Activated CD4-positive, alpha-beta memory T cell treated with anti-CD3 and anti-CD28 coated beads, Interleukin-2, amount 10 ng/mL, durations not matched to agents 7 days and 5 days (primary cell): Measurements from ENCODE around the gene PCNX3. TPM values are rescaled to one million over a fixed set of nuclear protein-coding genes. Genes with fewer than 3 reads are reported as not detected.

Experiments
- CTCF ChIA-PET: fragments of 350-600 bp; sonication (Branson Sonifier 250); formaldehyde crosslinking; loops from one replicate; lab custom pipeline; 2021; ENCODE audit warnings: antibody characterized with exemption, inconsistent platforms; lab: Charles Lee
- POLR2A ChIA-PET: fragments of 350-600 bp; sonication (Branson Sonifier 250); formaldehyde crosslinking; loops from one replicate; lab custom pipeline; 2021; ENCODE audit warnings: antibody characterized with exemption; lab: Charles Lee
- DNase-seq: peaks from one replicate; pipeline ENCODE4 v3.0.0-alpha.2; 2020
- H3K27ac Mint-ChIP-seq: one replicate; pipeline ENCODE4 v1.8.0; 2021; ENCODE audit warnings: mild to moderate bottlenecking, mixed read lengths
- H3K27me3 Mint-ChIP-seq: one replicate; pipeline ENCODE4 v1.8.0; 2021; ENCODE audit warnings: mixed read lengths
- H3K36me3 Mint-ChIP-seq: one replicate; pipeline ENCODE4 v1.8.0; 2021; ENCODE audit warnings: low read depth, mixed read lengths
- H3K4me1 Mint-ChIP-seq: one replicate; pipeline ENCODE4 v1.8.0; 2021; ENCODE audit warnings: mixed read lengths
- H3K4me3 Mint-ChIP-seq: one replicate; pipeline ENCODE4 v1.8.0; 2021; ENCODE audit warnings: mild to moderate bottlenecking, mixed read lengths
- H3K9me3 Mint-ChIP-seq: one replicate; pipeline ENCODE4 v1.8.0; 2021; ENCODE audit warnings: mixed read lengths
- total RNA-seq, 2 experiments: library from RNA; stranded (reverse); gene quantifications; one replicate each; pipeline ENCODE4 v1.2.3, GENCODE V29; 2021

PCNX3 gene
- total RNA-seq, 2 experiments from 2014 or later: 39.8 to 40.3 TPM

- peak; percentile 53 for DNase-seq
Measured at GRCh38 chr11:65616575-65617001, 1.0 kb downstream of the PCNX3 start.

DNA sequence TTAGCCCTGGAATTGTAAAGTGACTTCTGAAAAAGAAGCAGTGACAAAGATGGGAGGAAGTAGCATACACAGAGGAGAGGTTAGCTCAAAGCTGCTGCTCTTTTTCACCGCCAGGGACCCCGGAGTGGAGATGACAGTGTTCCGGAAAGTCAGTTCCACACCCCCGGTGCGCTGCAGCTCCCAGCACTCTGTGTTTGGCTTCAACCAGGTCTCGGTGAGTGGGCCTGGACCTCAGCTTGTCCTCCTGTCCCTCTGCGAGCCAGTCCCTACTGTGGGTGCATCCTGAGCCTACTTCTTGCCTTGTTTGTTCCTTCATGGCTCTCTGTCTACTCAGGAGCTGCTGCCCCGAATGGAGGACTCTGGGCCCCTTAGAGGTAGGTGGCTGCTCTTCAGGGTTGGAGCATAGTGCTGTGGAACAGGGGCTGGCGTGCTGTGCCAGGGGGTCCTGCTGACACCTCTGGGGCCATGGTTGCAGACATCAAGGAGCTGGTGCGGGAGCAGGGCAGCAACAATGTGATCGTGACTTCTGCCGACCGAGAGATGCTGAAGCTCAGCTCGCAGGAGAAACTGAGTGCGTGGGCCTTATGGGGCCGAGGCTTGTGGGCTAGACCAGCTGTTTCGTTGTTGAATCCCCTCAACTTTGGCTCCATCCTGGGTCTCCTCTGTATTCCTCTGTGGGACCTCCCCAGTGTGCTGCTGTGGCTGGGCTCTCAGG lies 1.7 kb downstream of the PCNX3 start:
- Mint-ChIP-seq H3K4me1 (peaks cover 27% of the 10 kb centered on the region), H3K9me3 (no peaks in the 10 kb centered on the region)
- POLR2A ChIA-PET: interaction anchor here (0.5 to 6.9 kb wide), 16 partner anchors 9 to 593 kb away, joined by 3 to 82 read pairs (median 6); partner anchors contain the start of genes CCDC85B, FAM89B, KCNK7 and MALAT1

More at GRCh38 chr11:65616575-65617001, 1.0 kb downstream of the PCNX3 start:
- H3K27me3 Mint-ChIP-seq: no peaks in the 10 kb centered on the region
- peak overlapping the region; percentile 98 for H3K4me3 Mint-ChIP-seq
- peak overlapping the region; percentile 95 for H3K27ac Mint-ChIP-seq
- H3K36me3 Mint-ChIP-seq: peaks cover 41% of the 10 kb centered on the region
- H3K4me1 Mint-ChIP-seq: peaks cover 34% of the 10 kb centered on the region
- ChIA-PET CTCF (interaction anchor here (0.9 to 2.0 kb wide), 5 partner anchors 9 to 268 kb away, joined by 3 to 7 read pairs (median 5); partner anchors contain the start of gene SIPA1), POLR2A (interaction anchor here (1.0 to 6.9 kb wide), 14 partner anchors 9 to 273 kb away, joined by 3 to 82 read pairs (median 8); partner anchors contain the start of genes CCDC85B, FAM89B, FRMD8 and KCNK7)
- no peaks in the 10 kb centered on the region for H3K9me3 Mint-ChIP-seq

DNA sequence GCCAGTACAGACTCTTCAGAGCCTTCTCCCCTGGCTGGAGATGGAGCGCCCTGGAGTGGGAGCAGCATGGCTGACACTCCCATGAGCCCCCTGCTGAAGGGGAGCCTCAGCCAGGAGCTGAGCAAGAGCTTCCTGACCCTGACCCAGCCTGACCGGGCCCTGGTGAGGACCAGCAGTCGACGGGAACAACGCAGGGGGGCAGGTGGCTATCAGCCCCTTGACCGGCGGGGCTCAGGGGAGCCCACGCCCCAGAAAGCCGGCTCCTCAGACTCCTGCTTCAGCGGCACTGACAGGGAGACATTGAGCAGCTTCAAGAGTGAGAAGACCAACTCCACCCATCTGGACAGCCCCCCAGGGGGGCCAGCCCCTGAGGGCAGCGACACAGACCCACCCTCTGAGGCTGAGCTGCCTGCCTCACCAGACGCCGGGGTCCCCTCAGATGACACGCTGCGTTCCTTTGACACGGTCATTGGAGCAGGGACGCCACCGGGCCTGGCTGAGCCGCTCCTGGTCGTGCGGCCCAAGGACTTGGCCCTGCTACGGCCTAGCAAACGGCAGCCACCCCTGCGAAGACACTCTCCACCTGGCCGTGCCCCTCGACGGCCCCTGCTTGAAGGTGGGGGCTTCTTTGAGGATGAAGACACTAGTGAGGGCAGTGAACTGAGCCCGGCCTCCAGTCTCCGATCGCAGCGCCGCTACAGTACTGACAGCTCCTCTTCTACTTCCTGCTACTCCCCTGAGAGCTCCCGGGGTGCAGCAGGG lies 2.6 kb downstream of the PCNX3 start:
- no peak for DNase-seq
- Mint-ChIP-seq H3K9me3 (no peaks in the 10 kb centered on the region), H3K4me3 (no peak overlapping the region), H3K36me3 (peaks cover 36% of the 10 kb centered on the region), H3K27ac (no peak overlapping the region), H3K4me1 (peaks cover 19% of the 10 kb centered on the region), H3K27me3 (no peaks in the 10 kb centered on the region)
- ChIA-PET POLR2A (interaction anchor here (1.0 to 6.9 kb wide), 4 partner anchors 22 to 152 kb away, joined by 3 to 82 read pairs (median 20); partner anchors contain the start of genes RELA and SIPA1), CTCF (interaction anchor here (0.6 to 2.0 kb wide), 3 partner anchors 8 to 211 kb away, joined by 3 to 7 read pairs (median 3); partner anchors contain the start of gene KAT5)

More for the DNA sequence above, 1.7 kb downstream of the PCNX3 start:
- DNase-seq: no peak
- peak overlapping the region; percentile 95 for H3K27ac Mint-ChIP-seq
- H3K36me3 Mint-ChIP-seq: peaks cover 36% of the 10 kb centered on the region
- peak overlapping the region; percentile 98 for H3K4me3 Mint-ChIP-seq
- no peaks in the 10 kb centered on the region for H3K27me3 Mint-ChIP-seq
- CTCF ChIA-PET: interaction anchor here (0.5 to 2.0 kb wide), 8 partner anchors 9 to 605 kb away, joined by 3 to 7 read pairs (median 4); partner anchors contain the start of genes KAT5 and SIPA1

- POLR2A ChIA-PET: interaction anchor here (1.8 to 6.9 kb wide), 2 partner anchors 21 to 44 kb away, joined by 5 to 82 read pairs; partner anchors contain the start of genes RELA and SIPA1
- DNase-seq: no peak
- Mint-ChIP-seq H3K27ac (no peak overlapping the region), H3K4me3 (no peak overlapping the region), H3K36me3 (peaks cover 40% of the 10 kb centered on the region), H3K4me1 (peaks cover 18% of the 10 kb centered on the region), H3K9me3 (no peaks in the 10 kb centered on the region), H3K27me3 (no peaks in the 10 kb centered on the region)
- CTCF ChIA-PET: no interaction called here
Measured at GRCh38 chr11:65618763-65619162, 3.2 kb downstream of the PCNX3 start.

DNA sequence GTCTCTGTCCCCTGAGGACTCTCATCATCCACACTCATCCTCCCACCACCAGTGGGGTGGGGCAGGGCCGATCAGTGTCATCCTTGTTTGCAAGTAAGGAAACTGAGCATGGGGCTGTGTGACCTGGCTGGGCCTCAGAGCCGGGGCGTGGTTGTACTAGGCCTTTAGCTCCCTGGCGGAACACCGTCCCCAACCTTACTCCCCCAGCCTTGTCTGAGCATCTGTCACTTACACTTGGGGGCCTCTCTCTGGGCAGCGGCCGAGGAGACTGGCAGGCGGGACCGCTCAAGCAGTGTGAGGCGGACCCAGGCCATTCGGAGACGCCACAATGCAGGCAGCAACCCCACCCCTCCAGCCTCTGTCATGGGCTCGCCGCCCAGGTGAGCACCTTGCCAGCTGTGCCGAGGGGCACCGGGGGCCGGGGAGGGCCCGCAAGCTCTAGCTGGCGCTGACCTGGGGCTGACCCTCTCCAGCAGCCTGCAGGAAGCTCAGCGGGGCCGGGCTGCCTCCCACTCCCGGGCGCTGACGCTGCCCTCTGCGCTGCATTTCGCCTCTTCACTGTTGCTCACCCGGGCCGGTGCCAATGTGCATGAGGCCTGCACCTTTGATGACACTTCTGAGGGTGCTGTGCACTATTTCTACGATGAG lies 3.8 kb downstream of the PCNX3 start:
- POLR2A ChIA-PET: interaction anchor here (1.8 kb wide), 1 partner anchor 43 kb away, joined by 5 read pairs; the partner anchor contains the start of gene RELA
- CTCF ChIA-PET: interaction anchor here (1.2 kb wide), 1 partner anchor 31 kb away, joined by 3 read pairs; no protein-coding TSS in a partner anchor
- Mint-ChIP-seq H3K27ac (no peak overlapping the region), H3K4me3 (no peak overlapping the region), H3K36me3 (peaks cover 39% of the 10 kb centered on the region), H3K4me1 (peaks cover 18% of the 10 kb centered on the region), H3K27me3 (no peaks in the 10 kb centered on the region), H3K9me3 (no peaks in the 10 kb centered on the region)
- no peak for DNase-seq

GRCh38 chr11:65620666-65621065 lies 5.1 kb downstream of the PCNX3 start:
- CTCF ChIA-PET: no interaction called here
- peaks cover 40% of the 10 kb centered on the region for H3K36me3 Mint-ChIP-seq
- peaks cover 18% of the 10 kb centered on the region for H3K4me1 Mint-ChIP-seq
- H3K27me3 Mint-ChIP-seq: no peaks in the 10 kb centered on the region
- no peak overlapping the region for H3K27ac Mint-ChIP-seq
- POLR2A ChIA-PET: no interaction called here
- H3K9me3 Mint-ChIP-seq: no peaks in the 10 kb centered on the region
- no peak for DNase-seq
- no peak overlapping the region for H3K4me3 Mint-ChIP-seq

- no peak for DNase-seq
- no peak overlapping the region for H3K27ac Mint-ChIP-seq
- ChIA-PET CTCF (no interaction called here), POLR2A (no interaction called here)
- H3K36me3 Mint-ChIP-seq: peaks cover 45% of the 10 kb centered on the region
- no peaks in the 10 kb centered on the region for H3K9me3 Mint-ChIP-seq
- H3K4me3 Mint-ChIP-seq: no peak overlapping the region
- H3K4me1 Mint-ChIP-seq: peaks cover 19% of the 10 kb centered on the region
- H3K27me3 Mint-ChIP-seq: no peaks in the 10 kb centered on the region
Measured at GRCh38 chr11:65621460-65621859, 5.9 kb downstream of the PCNX3 start.

DNA sequence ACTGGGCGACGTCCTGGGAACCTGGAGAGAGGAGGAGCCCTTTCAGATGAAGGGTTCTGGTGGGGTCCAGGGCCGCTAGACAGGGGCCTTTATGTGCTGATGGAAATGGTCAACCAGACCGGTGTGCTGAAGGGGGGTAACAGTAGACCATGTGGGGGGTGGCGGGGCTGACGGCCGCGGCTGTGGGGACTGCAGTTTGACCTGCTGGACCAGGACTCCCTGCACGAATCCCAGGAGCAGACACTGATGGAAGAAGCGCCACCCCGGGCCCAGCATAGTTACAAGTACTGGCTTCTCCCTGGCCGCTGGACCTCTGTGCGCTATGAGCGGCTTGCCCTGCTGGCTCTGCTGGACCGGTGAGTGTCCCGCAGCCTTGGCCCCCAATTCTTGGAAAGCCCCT lies 6.4 kb downstream of the PCNX3 start:
- Mint-ChIP-seq H3K27me3 (no peaks in the 10 kb centered on the region), H3K4me1 (peaks cover 14% of the 10 kb centered on the region), H3K9me3 (no peaks in the 10 kb centered on the region), H3K36me3 (peaks cover 45% of the 10 kb centered on the region), H3K27ac (no peak overlapping the region), H3K4me3 (no peak overlapping the region)
- ChIA-PET POLR2A (no interaction called here), CTCF (no interaction called here)
- DNase-seq: no peak

GRCh38 chr11:65623177-65623576 lies 7.6 kb downstream of the PCNX3 start:
- CTCF ChIA-PET: no interaction called here
- H3K27ac Mint-ChIP-seq: peak overlapping the region; percentile 3
- H3K4me1 Mint-ChIP-seq: peaks cover 6% of the 10 kb centered on the region
- POLR2A ChIA-PET: interaction anchor here (0.7 to 1.1 kb wide), 4 partner anchors 11 to 38 kb away, joined by 3 to 4 read pairs (median 3); no protein-coding TSS in a partner anchor
- no peaks in the 10 kb centered on the region for H3K9me3 Mint-ChIP-seq
- H3K27me3 Mint-ChIP-seq: no peaks in the 10 kb centered on the region
- no peak for DNase-seq
- H3K36me3 Mint-ChIP-seq: peaks cover 52% of the 10 kb centered on the region
- no peak overlapping the region for H3K4me3 Mint-ChIP-seq

DNA sequence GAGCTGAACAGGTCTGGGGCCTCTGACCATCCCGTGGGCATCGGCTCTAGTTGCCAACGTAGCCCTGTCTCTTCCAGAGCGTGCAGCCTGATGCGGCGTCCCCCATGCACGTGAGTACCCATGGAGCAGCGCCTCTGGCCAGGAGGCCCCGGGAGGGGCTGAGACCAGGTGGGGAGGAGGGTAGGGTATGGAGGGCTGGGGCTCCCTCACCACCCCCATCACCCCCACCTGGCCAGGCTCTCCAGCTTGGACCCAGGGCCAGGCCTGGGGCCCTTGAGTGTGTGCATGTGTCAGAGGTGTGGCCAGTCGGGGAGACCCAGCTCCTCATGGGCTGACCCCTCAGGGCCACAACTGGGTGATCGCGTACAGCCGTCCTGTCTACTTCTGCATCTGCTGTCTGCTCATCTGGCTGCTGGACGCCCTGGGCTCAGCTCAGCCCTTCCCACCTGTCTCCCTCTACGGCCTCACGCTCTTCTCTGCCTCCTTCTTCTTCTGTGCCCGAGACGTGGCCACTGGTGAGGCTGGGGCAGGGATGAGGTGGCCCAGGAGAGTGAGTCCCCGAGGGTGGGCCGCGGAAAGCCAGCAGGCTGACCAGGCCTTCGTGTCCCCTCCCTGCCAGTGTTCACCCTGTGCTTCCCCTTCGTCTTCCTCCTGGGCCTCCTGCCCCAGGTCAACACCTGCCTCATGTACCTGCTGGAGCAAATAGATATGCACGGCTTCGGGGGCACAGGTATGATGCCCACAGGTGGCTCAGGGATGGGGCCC lies 8.5 kb downstream of the PCNX3 start:
- no peaks in the 10 kb centered on the region for H3K27me3 Mint-ChIP-seq
- no peak overlapping the region for H3K27ac Mint-ChIP-seq
- no peaks in the 10 kb centered on the region for H3K9me3 Mint-ChIP-seq
- no peak overlapping the region for H3K4me3 Mint-ChIP-seq
- H3K36me3 Mint-ChIP-seq: peaks cover 47% of the 10 kb centered on the region
- ChIA-PET CTCF (no interaction called here), POLR2A (interaction anchor here (1.0 to 1.6 kb wide), 5 partner anchors 8 to 30 kb away, joined by 3 to 6 read pairs (median 3); no protein-coding TSS in a partner anchor)
- DNase-seq: no peak
- peaks cover 6% of the 10 kb centered on the region for H3K4me1 Mint-ChIP-seq

- H3K4me1 Mint-ChIP-seq: peaks cover 5% of the 10 kb centered on the region
- ChIA-PET POLR2A (interaction anchor here (0.6 to 1.7 kb wide), 6 partner anchors 7 to 38 kb away, joined by 3 to 6 read pairs (median 4); partner anchors contain the start of genes RELA and SIPA1), CTCF (interaction anchor here (0.8 to 2.2 kb wide), 7 partner anchors 8 to 148 kb away, joined by 3 to 9 read pairs (median 5); partner anchors contain the start of genes RELA and SIPA1)
- no peak for DNase-seq
- no peak overlapping the region for H3K27ac Mint-ChIP-seq
- H3K27me3 Mint-ChIP-seq: no peaks in the 10 kb centered on the region
- H3K36me3 Mint-ChIP-seq: peaks cover 45% of the 10 kb centered on the region
- H3K4me3 Mint-ChIP-seq: no peak overlapping the region
- H3K9me3 Mint-ChIP-seq: no peaks in the 10 kb centered on the region
Measured at GRCh38 chr11:65624931-65625627, 9.5 kb downstream of the PCNX3 start.
